H1 (cell line): ENCODE results near the gene ANKRD30A. TPM values are rescaled to one million over a fixed set of nuclear protein-coding genes. Genes with fewer than 3 reads are reported as not detected.
"Not testable (repeated sequence)": the region's sequence is repeated elsewhere in the genome, so short reads cannot be mapped to it uniquely, and the experiment has no call there.

ENCODE experiments used
- CTCF ChIA-PET: fragments of 300-600 bp; sonication (Branson Sonifier 250); formaldehyde crosslinking; loops from one replicate; lab custom pipeline; 2021; ENCODE audit not compliant: partially characterized antibody; lab: Charles Lee
- POLR2A ChIA-PET: fragments of 300-600 bp; sonication (Branson Sonifier 250); formaldehyde crosslinking; loops from one replicate; lab custom pipeline; 2021; ENCODE audit warnings: inconsistent platforms; ENCODE audit not compliant: partially characterized antibody; lab: Charles Lee
- DNase-seq, 2 experiments: peaks; one replicate each; pipeline versions ENCODE4 v3.0.0 to v3.0.0-alpha.2; 2010 to 2022; ENCODE audit warnings: low spot score in 2 of 2, low read depth in 1 of 2, mixed read lengths in 1 of 2
- FAIRE-seq: peaks from 2 replicates; lab custom pipeline; 2011; peaks lifted over from hg19 to GRCh38; lab: Jason Lieb, UNC
- H2AFZ ChIP-seq: 2 replicates; pipeline ENCODE4 v1.8.1; 2012; ENCODE audit warnings: low read length, inconsistent platforms
- H2AK5ac ChIP-seq: 2 replicates; pipeline ENCODE4 v1.6.1; 2013; ENCODE audit warnings: low read depth, low read length
- H2BK120ac ChIP-seq: replicated peaks from 2 replicates; pipeline ENCODE3; 2013; ENCODE audit warnings: low read depth, low read length, inconsistent platforms
- H2BK12ac ChIP-seq: 2 replicates; pipeline ENCODE4 v1.6.1; 2013; ENCODE audit warnings: low read depth, low read length
- H2BK15ac ChIP-seq: 2 replicates; pipeline ENCODE4 v1.6.1; 2013; ENCODE audit warnings: low read length
- H2BK20ac ChIP-seq: 2 replicates; pipeline ENCODE4 v1.6.1; 2013; ENCODE audit warnings: low read length
- H2BK5ac ChIP-seq: 2 replicates; pipeline ENCODE4 v1.6.1; 2013; ENCODE audit warnings: low read depth, low read length
- H3K14ac ChIP-seq: 2 replicates; pipeline ENCODE4 v1.6.1; 2013; ENCODE audit warnings: inconsistent platforms; ENCODE audit not compliant: insufficient read length
- H3K18ac ChIP-seq: 2 replicates; pipeline ENCODE4 v1.6.1; 2013; ENCODE audit warnings: low read length; ENCODE audit errors: extremely low read depth
- H3K23ac ChIP-seq: 2 replicates; pipeline ENCODE4 v1.6.1; 2013; ENCODE audit warnings: inconsistent platforms; ENCODE audit not compliant: insufficient read length
- H3K23me2 ChIP-seq: 2 replicates; pipeline ENCODE4 v1.6.1; 2013; ENCODE audit warnings: low read depth, low read length
- H3K27ac ChIP-seq: 2 replicates; pipeline ENCODE4 v1.6.1; 2011; ENCODE audit warnings: low read depth, low read length, inconsistent platforms
- H3K27me3 ChIP-seq, 4 experiments: replicated peaks in 1 of 4; 1 replicate in 1 of 4; 2 replicates in 3 of 4; pipeline versions ENCODE4 v1.6.1 to v1.8.1; 2011 to 2013; ENCODE audit warnings: low read length in 3 of 4, mild to moderate bottlenecking in 3 of 4, inconsistent platforms in 2 of 4, mixed read lengths in 2 of 4, moderate library complexity in 1 of 4; ENCODE audit not compliant: control insufficient read depth in 3 of 4, insufficient read depth in 3 of 4; ENCODE audit errors: extremely low read depth in 1 of 4
- H3K36me3 ChIP-seq, 4 experiments: 2 replicates each; pipeline versions ENCODE4 v1.6.1 to v1.8.1; 2011 to 2013; ENCODE audit warnings: mild to moderate bottlenecking in 4 of 4, low read length in 3 of 4, moderate library complexity in 2 of 4, control low read depth in 1 of 4, inconsistent platforms in 1 of 4; ENCODE audit not compliant: insufficient read depth in 4 of 4, control insufficient read depth in 2 of 4
- H3K4ac ChIP-seq: replicated peaks from 2 replicates; pipeline ENCODE3; 2013; ENCODE audit warnings: low read length, low read depth, mixed read lengths, inconsistent platforms; ENCODE audit not compliant: insufficient read length
- H3K4me1 ChIP-seq, 4 experiments: replicated peaks in 1 of 4; 1 replicate in 1 of 4; 2 replicates in 3 of 4; pipeline versions ENCODE4 v1.6.1 to v1.8.1; 2011 to 2013; ENCODE audit warnings: low read length in 3 of 4, inconsistent platforms in 2 of 4, mixed read lengths in 1 of 4; ENCODE audit not compliant: insufficient read depth in 4 of 4, control insufficient read depth in 3 of 4
- H3K4me2 ChIP-seq, 2 experiments: 2 replicates each; pipeline versions ENCODE4 v1.6.1 to v1.8.1; 2011 to 2013; ENCODE audit warnings: low read depth in 2 of 2, low read length in 2 of 2, control low read depth in 1 of 2, inconsistent platforms in 1 of 2, mild to moderate bottlenecking in 1 of 2; ENCODE audit not compliant: insufficient read depth in 1 of 2
- H3K4me3 ChIP-seq, 4 experiments: fragments of 200-600, 300-600 bp in 1 of 4; sonication (generic), shearing (Covaris generic), sonication (Bioruptor Twin) in 1 of 4; 2 replicates each; pipeline versions ENCODE4 v1.5.1 to v1.8.1; 2011 to 2016; ENCODE audit warnings: low read length in 4 of 4, low read depth in 3 of 4, control low read depth in 2 of 4, inconsistent platforms in 2 of 4, mild to moderate bottlenecking in 2 of 4, mixed read lengths in 1 of 4, moderate library complexity in 1 of 4; ENCODE audit not compliant: insufficient read depth in 2 of 4; ENCODE audit errors: extremely low read depth in 1 of 4
- H3K56ac ChIP-seq: replicated peaks from 2 replicates; pipeline ENCODE3; 2013; ENCODE audit warnings: low read depth, mild to moderate bottlenecking, mixed read lengths, low read length, inconsistent platforms; ENCODE audit not compliant: insufficient read length
- H3K79me1 ChIP-seq: 2 replicates; pipeline ENCODE4 v1.6.1; 2013; ENCODE audit warnings: low read depth, low read length, control low read depth
- H3K79me2 ChIP-seq, 2 experiments: 2 replicates each; pipeline versions ENCODE4 v1.6.1 to v1.8.1; 2012 to 2013; ENCODE audit warnings: low read length in 2 of 2, mild to moderate bottlenecking in 2 of 2, inconsistent platforms in 1 of 2; ENCODE audit not compliant: insufficient read depth in 2 of 2, control insufficient read depth in 1 of 2
- H3K9ac ChIP-seq, 4 experiments: replicated peaks in 1 of 4; 1 replicate in 1 of 4; 2 replicates in 3 of 4; pipeline versions ENCODE4 v1.6.1 to v1.8.1; 2011 to 2013; ENCODE audit warnings: low read depth in 3 of 4, low read length in 3 of 4, control low read depth in 2 of 4, mild to moderate bottlenecking in 2 of 4, moderate library complexity in 2 of 4, inconsistent platforms in 1 of 4; ENCODE audit errors: extremely low read depth in 1 of 4
- H3K9me3 ChIP-seq, 2 experiments: 2 replicates each; pipeline versions ENCODE4 v1.6.1 to v1.8.1; 2012 to 2013; ENCODE audit warnings: mild to moderate bottlenecking in 2 of 2, moderate library complexity in 2 of 2, control low read depth in 1 of 2, inconsistent platforms in 1 of 2, low read depth in 1 of 2, low read length in 1 of 2, mixed read lengths in 1 of 2; ENCODE audit not compliant: insufficient read depth in 2 of 2
- H4K20me1 ChIP-seq, 2 experiments: replicated peaks in 1 of 2; 2 replicates each; pipeline versions ENCODE3 to v1.8.1; 2011 to 2013; ENCODE audit warnings: inconsistent platforms in 2 of 2, low read length in 2 of 2, mild to moderate bottlenecking in 1 of 2; ENCODE audit not compliant: insufficient read depth in 2 of 2, control insufficient read depth in 1 of 2
- H4K5ac ChIP-seq: 2 replicates; pipeline ENCODE4 v1.6.1; 2013; ENCODE audit warnings: low read length, low read depth, mixed read lengths, inconsistent platforms; ENCODE audit not compliant: insufficient read length
- H4K8ac ChIP-seq: 2 replicates; pipeline ENCODE4 v1.8.0; 2013; ENCODE audit warnings: mild to moderate bottlenecking, moderate library complexity, low read length, inconsistent platforms; ENCODE audit not compliant: insufficient read depth; ENCODE audit errors: extremely low read depth
- H4K91ac ChIP-seq: replicated peaks from 2 replicates; pipeline ENCODE3; 2013; ENCODE audit warnings: low read length, mixed read lengths, inconsistent platforms; ENCODE audit not compliant: insufficient read length
- WGBS, 2 experiments: shearing (Covaris generic) in 1 of 2; methylation state at CpG; one replicate each; pipeline versions ENCODE4 v1.1.6 to v1.1.7; 2013 to 2015; ENCODE audit warnings: low lambda C conversion rate in 2 of 2, mixed read lengths in 2 of 2, inconsistent platforms in 1 of 2, low coverage in 1 of 2, missing lambda C conversion rate in 1 of 2; ENCODE audit not compliant: insufficient replicate concordance in 2 of 2, insufficient coverage in 1 of 2, insufficient read length in 1 of 2; ENCODE audit errors: extremely low coverage in 1 of 2, missing lambda C conversion rate in 1 of 2; 5-methylcytosine and 5-hydroxymethylcytosine counted together
- polyA plus RNA-seq, 7 experiments: library from polyadenylated mRNA; depleted of rRNA in 3 of 7; stranded (reverse) in 5 of 7; unstranded in 2 of 7; fragments of >200 nt in 5 of 7; fragments of 200-250 nt in 2 of 7; gene quantifications; 1 replicate in 5 of 7; 2 replicates in 1 of 7; 4 replicates in 1 of 7; pipeline versions ENCODE4 v1.2.1 to v1.2.3, GENCODE V29; 2011 to 2013; ENCODE audit warnings: missing spikeins in 2 of 7, mixed read lengths in 2 of 7
- total RNA-seq: library from RNA; stranded (reverse); fragmentation: NEBNext Ultra II Directional; extraction: Animal tissue kit (Norgen Biotek cat#: 25700); gene quantifications from 2 replicates; pipeline ENCODE4 v1.2.1, GENCODE V29; 2021

Gene ANKRD30A
- total and polyA plus RNA-seq, 2 of the 8 experiments (the other 6 are each of a cell fraction or from before 2014, with no cell fraction given), result not detected

DNA sequence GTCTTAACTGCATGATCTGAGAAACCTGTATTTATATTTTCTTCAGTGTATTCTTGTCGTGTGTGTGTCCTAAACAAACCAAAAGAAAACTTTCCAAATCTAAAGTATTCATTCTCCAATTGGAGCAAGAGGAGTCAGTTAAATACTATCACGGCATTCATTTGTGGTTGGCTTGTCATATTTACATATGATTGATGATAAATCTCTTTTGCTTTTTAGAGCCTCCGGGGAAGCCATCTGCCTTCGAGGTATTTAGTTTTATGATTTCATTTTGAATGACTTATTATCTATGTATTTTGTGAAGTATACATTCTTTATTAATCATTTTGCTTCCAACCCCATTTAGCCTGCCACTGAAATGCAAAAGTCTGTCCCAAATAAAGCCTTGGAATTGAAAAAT, 37.0 kb downstream of the ANKRD30A start:
- H2AK5ac ChIP-seq, POLR2A ChIA-PET, H3K23me2 ChIP-seq, H3K79me2 ChIP-seq, H3K18ac ChIP-seq, H3K4me2 ChIP-seq, H3K56ac ChIP-seq, H2AFZ ChIP-seq, H3K4me1 ChIP-seq, H4K5ac ChIP-seq, H2BK120ac ChIP-seq, DNase-seq, H3K23ac ChIP-seq, H3K9ac ChIP-seq, H3K79me1 ChIP-seq, H3K36me3 ChIP-seq, H3K4me3 ChIP-seq, H2BK20ac ChIP-seq, H3K27ac ChIP-seq, H2BK15ac ChIP-seq, CTCF ChIA-PET, H4K91ac ChIP-seq, FAIRE-seq, H3K27me3 ChIP-seq, H3K4ac ChIP-seq, H4K8ac ChIP-seq, H2BK12ac ChIP-seq, H2BK5ac ChIP-seq, H3K14ac ChIP-seq, H4K20me1 ChIP-seq: not testable (repeated sequence)
- WGBS, 2 experiments, result 82% methylated on average over 4 of the region's 4 CpGs; no CpG with 5 or more reads in 1 of the 2 experiments
- peaks cover 16 to 21% of the 10 kb centered on the region in 2 experiments for H3K9me3 ChIP-seq

DNA sequence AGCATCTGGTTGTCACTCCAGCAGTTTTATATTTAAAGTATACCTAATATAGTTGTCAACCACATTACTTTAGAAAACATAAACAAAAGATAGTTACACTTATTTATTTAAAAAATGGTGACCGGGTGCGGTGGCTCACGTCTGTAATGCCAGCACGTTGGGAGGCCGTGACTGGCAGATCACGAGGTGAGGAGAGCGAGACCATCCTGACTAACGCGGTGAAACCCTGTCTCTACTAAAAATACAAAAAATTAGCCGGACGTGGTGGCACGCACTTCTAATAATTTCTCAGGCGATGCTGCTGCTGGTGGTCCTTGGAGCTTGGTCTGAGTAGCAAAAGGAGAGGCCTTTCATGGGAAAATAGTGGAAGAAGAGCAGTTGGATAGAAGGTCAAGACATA, 46.5 kb downstream of the ANKRD30A start:
- H3K27me3 ChIP-seq, H3K4ac ChIP-seq, H3K23me2 ChIP-seq, H2AFZ ChIP-seq, DNase-seq, H4K91ac ChIP-seq, H3K4me1 ChIP-seq, H2BK15ac ChIP-seq, H4K8ac ChIP-seq, H3K4me3 ChIP-seq, H3K18ac ChIP-seq, H4K5ac ChIP-seq, H2BK20ac ChIP-seq, CTCF ChIA-PET, H3K9me3 ChIP-seq, H2BK12ac ChIP-seq, H2BK120ac ChIP-seq, H3K9ac ChIP-seq, H3K36me3 ChIP-seq, H2AK5ac ChIP-seq, H3K23ac ChIP-seq, H3K79me1 ChIP-seq, H3K4me2 ChIP-seq, POLR2A ChIA-PET, H3K56ac ChIP-seq, H3K14ac ChIP-seq, FAIRE-seq, H4K20me1 ChIP-seq, H3K27ac ChIP-seq, H2BK5ac ChIP-seq, H3K79me2 ChIP-seq: not testable (repeated sequence)
- 79% methylated on average over 13 of the region's 13 CpGs; no CpG with 5 or more reads in 1 of the 2 experiments for WGBS, 2 experiments
